IMR-90 (cell line): ENCODE measurements around the gene STT3A. TPM values are rescaled to one million over a fixed set of nuclear protein-coding genes. Genes with fewer than 3 reads are reported as not detected.
A peak's percentile ranks its signal among the peaks of the same experiment; 100 is the strongest.

Source experiments
- ATAC-seq: fragments of 200-7000 bp; cut with Tn5 transposase; 2 replicates; pipeline ENCODE4 v1.9.1; 2020; ENCODE audit warnings: low read depth, mild to moderate bottlenecking, moderate library complexity
- BruUV-seq: library from RNA; stranded (reverse); fragments of 400-500 nt; replicated peaks from 2 replicates; lab custom pipeline; 2021; lab: Mats Ljungman, UMichigan
- CTCF ChIA-PET: fragments of 300-600 bp; formaldehyde crosslinking; extraction: SDS; loops from one replicate; lab custom pipeline; 2021; ENCODE audit warnings: antibody characterized with exemption; lab: Yijun Ruan, JAX
- POLR2A ChIA-PET: fragments of 300-600 bp; sonication (Branson Sonifier 250); formaldehyde crosslinking; loops from one replicate; lab custom pipeline; 2022; ENCODE audit warnings: antibody characterized with exemption; ENCODE audit not compliant: unreplicated experiment; lab: Charles Lee
- DNase-seq: peaks from one replicate; pipeline ENCODE4 v3.0.0; 2013
- H2AFZ ChIP-seq: replicated peaks from 2 replicates; pipeline ENCODE3; 2013; ENCODE audit warnings: low read length, mild to moderate bottlenecking; ENCODE audit not compliant: poor library complexity
- H2AK5ac ChIP-seq: 2 replicates; pipeline ENCODE4 v1.6.1; 2013; ENCODE audit warnings: low read depth, low read length, inconsistent platforms
- H2AK9ac ChIP-seq: replicated peaks from 2 replicates; pipeline ENCODE3; 2013; ENCODE audit warnings: mild to moderate bottlenecking, low read depth, low read length, moderate library complexity; ENCODE audit not compliant: poor library complexity
- H2BK120ac ChIP-seq: 2 replicates; pipeline ENCODE4 v1.6.1; 2013; ENCODE audit warnings: low read depth, low read length, inconsistent platforms
- H2BK15ac ChIP-seq: 3 replicates; pipeline ENCODE4 v1.6.1; 2013; ENCODE audit warnings: low read depth, low read length, inconsistent platforms
- H2BK20ac ChIP-seq: 2 replicates; pipeline ENCODE4 v1.6.1; 2013; ENCODE audit warnings: low read depth, mild to moderate bottlenecking, inconsistent platforms, low read length, moderate library complexity
- H2BK5ac ChIP-seq: 2 replicates; pipeline ENCODE4 v1.6.1; 2013; ENCODE audit warnings: mild to moderate bottlenecking, low read depth, low read length, inconsistent platforms; ENCODE audit not compliant: poor library complexity, severe bottlenecking
- H3K14ac ChIP-seq: replicated peaks from 2 replicates; pipeline ENCODE4 v1.6.1; 2013; ENCODE audit warnings: low read depth, low read length, inconsistent platforms
- H3K18ac ChIP-seq: 2 replicates; pipeline ENCODE4 v1.6.1; 2013; ENCODE audit warnings: low read depth, low read length, control low read depth
- H3K23ac ChIP-seq: 2 replicates; pipeline ENCODE4 v1.6.1; 2013; ENCODE audit warnings: low read depth, low read length, inconsistent platforms
- H3K27ac ChIP-seq: 2 replicates; pipeline ENCODE4 v1.5.1; 2013; ENCODE audit warnings: mild to moderate bottlenecking, control low read depth, low read length; ENCODE audit not compliant: insufficient read depth
- H3K27me3 ChIP-seq: 2 replicates; pipeline ENCODE4 v1.6.1; 2013; ENCODE audit warnings: low read length; ENCODE audit not compliant: control insufficient read depth, insufficient read depth
- H3K36me3 ChIP-seq: 2 replicates; pipeline ENCODE4 v1.6.1; 2013; ENCODE audit warnings: low read length, mixed read lengths; ENCODE audit not compliant: control insufficient read depth, insufficient read depth
- H3K4ac ChIP-seq: 2 replicates; pipeline ENCODE4 v1.6.1; 2013; ENCODE audit warnings: low read depth, low read length, inconsistent platforms
- H3K4me1 ChIP-seq: 2 replicates; pipeline ENCODE4 v1.6.1; 2013; ENCODE audit warnings: low read length, mixed read lengths; ENCODE audit not compliant: control insufficient read depth, insufficient read depth
- H3K4me2 ChIP-seq: 2 replicates; pipeline ENCODE4 v1.6.1; 2013; ENCODE audit warnings: low read depth, mild to moderate bottlenecking, control low read depth, low read length, moderate library complexity
- H3K4me3 ChIP-seq: 2 replicates; pipeline ENCODE4 v1.5.1; 2013; ENCODE audit warnings: low read depth, mild to moderate bottlenecking, control low read depth, low read length, moderate library complexity; ENCODE audit not compliant: insufficient read depth
- H3K56ac ChIP-seq: 2 replicates; pipeline ENCODE4 v1.6.1; 2013; ENCODE audit warnings: low read length, inconsistent platforms; ENCODE audit not compliant: insufficient read depth; ENCODE audit errors: extremely low read depth
- H3K79me1 ChIP-seq, 2 experiments: 2 replicates each; pipeline ENCODE4 v1.6.1; 2013; ENCODE audit warnings: low read length in 2 of 2, inconsistent platforms in 1 of 2, low read depth in 1 of 2
- H3K9ac ChIP-seq: 2 replicates; pipeline ENCODE4 v1.6.1; 2013; ENCODE audit warnings: low read depth, low read length, control low read depth
- H3K9me1 ChIP-seq: 2 replicates; pipeline ENCODE4 v1.6.1; 2013; ENCODE audit warnings: low read length, inconsistent platforms; ENCODE audit not compliant: insufficient read depth
- H3K9me3 ChIP-seq: 2 replicates; pipeline ENCODE4 v1.6.1; 2013; ENCODE audit warnings: low read length; ENCODE audit not compliant: control insufficient read depth, insufficient read depth
- H4K20me1 ChIP-seq: 2 replicates; pipeline ENCODE4 v1.6.1; 2013; ENCODE audit warnings: low read length, inconsistent platforms; ENCODE audit not compliant: insufficient read depth
- H4K5ac ChIP-seq: 2 replicates; pipeline ENCODE4 v1.6.1; 2013; ENCODE audit warnings: mild to moderate bottlenecking, low read depth, low read length, control low read depth
- H4K8ac ChIP-seq, 2 experiments: 2 replicates each; pipeline ENCODE4 v1.6.1; 2013; ENCODE audit warnings: low read depth in 2 of 2, low read length in 2 of 2, control low read depth in 1 of 2, inconsistent platforms in 1 of 2
- H4K91ac ChIP-seq: 2 replicates; pipeline ENCODE4 v1.6.1; 2013; ENCODE audit warnings: low read depth, low read length, inconsistent platforms; ENCODE audit not compliant: insufficient read depth
- CEBPB ChIP-seq: IDR thresholded peaks from 2 replicates; pipeline ENCODE4 v1.6.1; 2012; ENCODE audit warnings: low read depth, low read length, improper control_type of control experiment
- CHD1 ChIP-seq: IDR thresholded peaks from 2 replicates; pipeline ENCODE4 v1.6.1; 2012; ENCODE audit warnings: low read depth, low read length, improper control_type of control experiment
- CTCF ChIP-seq: conservative IDR thresholded peaks from 2 replicates; pipeline ENCODE4 v1.5.1; 2012; ENCODE audit warnings: mild to moderate bottlenecking, low read depth, low read length, improper control_type of control experiment
- FOS ChIP-seq: fragments of 150-350 bp; IDR thresholded peaks from 2 replicates; pipeline ENCODE4 v1.6.1; 2016; ENCODE audit warnings: low read depth, low read length
- MXI1 ChIP-seq: IDR thresholded peaks from 2 replicates; pipeline ENCODE4 v1.6.1; 2012; ENCODE audit warnings: low read depth, mild to moderate bottlenecking, low read length, moderate library complexity, borderline replicate concordance
- RAD21 ChIP-seq: IDR thresholded peaks from 2 replicates; pipeline ENCODE4 v1.6.1; 2012; ENCODE audit warnings: low read length, improper control_type of control experiment
- WGBS, 2 experiments: methylation state at CpG; one replicate each; pipeline versions ENCODE4 v1.1.5 to v1.1.7; 2013; ENCODE audit warnings: missing lambda C conversion rate in 2 of 2; ENCODE audit not compliant: insufficient read length in 1 of 2; ENCODE audit errors: extremely low coverage in 2 of 2; 5-methylcytosine and 5-hydroxymethylcytosine counted together
- dilution Hi-C: fragments of 300-500 bp; cut with HindIII; formaldehyde crosslinking; loops from one replicate; pipeline ENCODE4 v1.14.3; 2018; ENCODE audit warnings: low sequenced_read_pairs; ENCODE audit not compliant: unreplicated experiment
- in situ Hi-C: fragments of 300-500 bp; cut with MboI; formaldehyde crosslinking; loops from 3 replicates; pipeline ENCODE4 v1.14.3; 2019; ENCODE audit warnings: low sequenced_read_pairs, inconsistent platforms, mixed read lengths
- intact Hi-C: fragments of 100-400 bp; cut with micrococcal nuclease; formaldehyde crosslinking; loops from 2 replicates; pipeline ENCODE4 v1.10.0; 2022
- polyA plus RNA-seq, 3 experiments: library from polyadenylated mRNA; depleted of rRNA; stranded (reverse); fragments of >200 nt; gene quantifications; 2 replicates each; pipeline ENCODE4 v1.2.3, GENCODE V29; 2012; ENCODE audit warnings: low replicate concordance in 1 of 3
- total RNA-seq: library from RNA; depleted of rRNA; stranded (reverse); fragments of >200 nt; gene quantifications from 2 replicates; pipeline ENCODE4 v1.2.3, GENCODE V29; 2012
- TF ChIP-seq, protein P1 (sequence below): fragments of 150-350 bp; IDR thresholded peaks from 2 replicates; pipeline ENCODE4 v1.6.1; 2016; ENCODE audit warnings: low read depth, mild to moderate bottlenecking, low read length, moderate library complexity, borderline replicate concordance
- TF ChIP-seq, protein P2 (sequence below): fragments of 150-350 bp; IDR thresholded peaks from 2 replicates; pipeline ENCODE4 v1.6.1; 2017; ENCODE audit warnings: mild to moderate bottlenecking, antibody characterized with exemption, low read length, low read depth

The STT3A gene
- total and polyA plus RNA-seq, 2 of the 4 experiments (the other 2 are of a cell fraction) = 180 to 387 TPM

DNA sequence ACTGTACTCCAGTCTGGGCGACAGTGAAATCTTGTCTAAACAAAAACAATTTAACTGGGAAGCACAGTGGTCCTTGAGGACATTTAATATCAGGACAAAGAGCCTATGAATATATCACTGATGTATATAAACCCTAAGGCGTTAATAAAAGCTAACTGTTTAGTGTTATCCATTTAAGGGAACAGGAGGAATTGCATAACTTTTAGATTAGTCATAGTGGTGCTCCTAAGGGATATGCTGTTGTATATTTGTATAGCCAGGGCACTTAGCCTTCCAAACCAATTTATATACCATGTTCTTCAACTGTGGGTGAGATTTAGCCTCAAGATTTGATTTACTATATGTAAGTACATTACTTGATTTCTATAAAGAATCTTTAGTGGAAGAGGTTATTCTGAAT lies 29.3 kb downstream of the STT3A start:
- no peaks in the 10 kb centered on the region for H3K9me3 ChIP-seq
- no TSS peak for BruUV-seq
- H2BK120ac ChIP-seq = peak overlapping the region; percentile 20
- TF ChIP-seq, protein P1, sequence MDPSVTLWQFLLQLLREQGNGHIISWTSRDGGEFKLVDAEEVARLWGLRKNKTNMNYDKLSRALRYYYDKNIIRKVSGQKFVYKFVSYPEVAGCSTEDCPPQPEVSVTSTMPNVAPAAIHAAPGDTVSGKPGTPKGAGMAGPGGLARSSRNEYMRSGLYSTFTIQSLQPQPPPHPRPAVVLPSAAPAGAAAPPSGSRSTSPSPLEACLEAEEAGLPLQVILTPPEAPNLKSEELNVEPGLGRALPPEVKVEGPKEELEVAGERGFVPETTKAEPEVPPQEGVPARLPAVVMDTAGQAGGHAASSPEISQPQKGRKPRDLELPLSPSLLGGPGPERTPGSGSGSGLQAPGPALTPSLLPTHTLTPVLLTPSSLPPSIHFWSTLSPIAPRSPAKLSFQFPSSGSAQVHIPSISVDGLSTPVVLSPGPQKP = no peak
- TF ChIP-seq CTCF = no peak
- no peak for TF ChIP-seq RAD21
- peak; percentile 89 for TF ChIP-seq CEBPB
- TF ChIP-seq, protein P2, sequence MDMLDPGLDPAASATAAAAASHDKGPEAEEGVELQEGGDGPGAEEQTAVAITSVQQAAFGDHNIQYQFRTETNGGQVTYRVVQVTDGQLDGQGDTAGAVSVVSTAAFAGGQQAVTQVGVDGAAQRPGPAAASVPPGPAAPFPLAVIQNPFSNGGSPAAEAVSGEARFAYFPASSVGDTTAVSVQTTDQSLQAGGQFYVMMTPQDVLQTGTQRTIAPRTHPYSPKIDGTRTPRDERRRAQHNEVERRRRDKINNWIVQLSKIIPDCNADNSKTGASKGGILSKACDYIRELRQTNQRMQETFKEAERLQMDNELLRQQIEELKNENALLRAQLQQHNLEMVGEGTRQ = no peak
- no peak for TF ChIP-seq MXI1
- TF ChIP-seq FOS = peak; percentile 57; the same call in 1 of the 2 replicates
- no peak for TF ChIP-seq CHD1
- peak overlapping the region; percentile 79; the same call in 1 of the 3 replicates for H2BK15ac ChIP-seq
- WGBS, 2 experiments = no CpG with 5 or more reads among the region's 2 CpGs
- ChIA-PET POLR2A (interaction anchor here (0.6 kb wide), 1 partner anchor 19 kb away, joined by 5 read pairs; no protein-coding TSS in a partner anchor), CTCF (no interaction called here)
- H3K27ac ChIP-seq = peak overlapping the region; percentile 60; the same call in 1 of the 2 replicates
- peak overlapping the region; percentile 43; the same call in 1 of the 2 replicates for H3K14ac ChIP-seq
- H3K23ac ChIP-seq = no peak overlapping the region
- intact Hi-C loops = no loop called here
- ATAC-seq (peak; percentile 22), DNase-seq (peak; percentile 77)
- H3K79me1 ChIP-seq = peaks cover 7 to 31% of the 10 kb centered on the region in 2 experiments; a peak in 3 of 4 replicates
- H4K5ac ChIP-seq = no peak overlapping the region; the same call in 1 of the 2 replicates
- no peaks in the 10 kb centered on the region for H4K20me1 ChIP-seq
- H2AK9ac ChIP-seq = no peak overlapping the region
- peak overlapping the region; percentile 76; the same call in 1 of the 2 replicates for H4K91ac ChIP-seq
- no peak overlapping the region for H3K56ac ChIP-seq
- peak overlapping the region; percentile 47; the same call in 1 of the 2 replicates for H2BK20ac ChIP-seq
- in situ Hi-C loops = loop anchor here (10.0 kb wide), 1 partner anchor 253 kb away; no protein-coding TSS in a partner anchor
- H3K4ac ChIP-seq = peak overlapping the region; percentile 44
- peaks cover 8% of the 10 kb centered on the region for H3K4me1 ChIP-seq
- H3K9ac ChIP-seq = no peak overlapping the region
- dilution Hi-C loops = no loop called here
- no peak overlapping the region for H2AFZ ChIP-seq
- H3K18ac ChIP-seq = 0 out of 2 replicates have a peak overlapping the region, but pooled peaks have one; percentile 41
- H3K9me1 ChIP-seq = no peaks in the 10 kb centered on the region
- peak overlapping the region in 1 of 2 experiments; percentile 79; a peak in 2 of 4 replicates for H4K8ac ChIP-seq
- H3K4me3 ChIP-seq = no peak overlapping the region
- peak overlapping the region; percentile 56 for H2AK5ac ChIP-seq
- peak overlapping the region; percentile 80 for H2BK5ac ChIP-seq
- no peaks in the 10 kb centered on the region for H3K27me3 ChIP-seq
- peaks cover 18% of the 10 kb centered on the region for H3K36me3 ChIP-seq
- H3K4me2 ChIP-seq = no peak overlapping the region
